HepG2 (cell line): ENCODE measurements around the gene GTF2I. TPM values are rescaled to one million over a fixed set of nuclear protein-coding genes. Genes with fewer than 3 reads are reported as not detected.

ENCODE experiments used
- ATF7 ChIP-seq, 2 experiments: fragments of 450-650 bp in 1 of 2; sonication (generic) in 1 of 2; formaldehyde crosslinking in 1 of 2; IDR thresholded peaks; 2 replicates each; pipeline versions ENCODE4 v1.4.0 to v1.6.1; 2016 to 2020; ENCODE audit warnings: antibody characterized with exemption in 1 of 2, mild to moderate bottlenecking in 1 of 2, missing genetic modification reagents in 1 of 2
- DNMT3B ChIP-seq: conservative IDR thresholded peaks from 2 replicates; pipeline ENCODE4 v1.6.1; 2016; ENCODE audit warnings: missing biosample characterization, control low read depth
- FOXA3 ChIP-seq: IDR thresholded peaks from 2 replicates; pipeline ENCODE4 v1.6.1; 2016; ENCODE audit warnings: missing genetic modification reagents, missing compliant biosample characterization
- MIER3 ChIP-seq: IDR thresholded peaks from 2 replicates; pipeline ENCODE4 v1.6.1; 2016; ENCODE audit warnings: missing compliant biosample characterization, borderline replicate concordance
- RFXAP ChIP-seq: sonication (generic); formaldehyde crosslinking; IDR thresholded peaks from 2 replicates; pipeline ENCODE4 v1.4.0; 2020; ENCODE audit warnings: missing genetic modification reagents, borderline replicate concordance
- SOX5 ChIP-seq: IDR thresholded peaks from 2 replicates; pipeline ENCODE4 v1.6.1; 2016; ENCODE audit warnings: borderline replicate concordance
- SRSF1 ChIP-seq: fragments of 200-400 bp; formaldehyde crosslinking; optimal IDR thresholded peaks from 2 replicates; pipeline ENCODE3; 2017; ENCODE audit warnings: mild to moderate bottlenecking, low read depth, low read length, moderate library complexity
- TSC22D2 ChIP-seq: sonication (generic); formaldehyde crosslinking; IDR thresholded peaks from 2 replicates; pipeline ENCODE4 v1.5.1; 2020; ENCODE audit warnings: missing genetic modification reagents, mild to moderate bottlenecking, borderline replicate concordance
- ZBTB20 ChIP-seq: sonication (generic); formaldehyde crosslinking; IDR thresholded peaks from 2 replicates; pipeline ENCODE4 v1.8.1; 2023; ENCODE audit warnings: missing genetic modification reagents, low read depth, mild to moderate bottlenecking, borderline replicate concordance
- ZEB1 ChIP-seq: IDR thresholded peaks from 2 replicates; pipeline ENCODE4 v1.6.1; 2012; ENCODE audit warnings: mild to moderate bottlenecking, low read depth, inconsistent platforms; ENCODE audit not compliant: insufficient replicate concordance
- ZNF335 ChIP-seq: sonication (generic); formaldehyde crosslinking; IDR thresholded peaks from 2 replicates; pipeline ENCODE4 v1.4.0; 2020; ENCODE audit warnings: missing genetic modification reagents
- ZNF460 ChIP-seq: sonication (generic); formaldehyde crosslinking; IDR thresholded peaks from 2 replicates; pipeline ENCODE4 v1.5.1; 2020; ENCODE audit warnings: missing genetic modification reagents, mild to moderate bottlenecking, borderline replicate concordance
- polyA plus RNA-seq, 8 experiments: library from polyadenylated mRNA; depleted of rRNA in 3 of 8; stranded (reverse) in 7 of 8; unstranded in 1 of 8; fragments of >200 nt; fragmentation: Illumina TruSeq in 4 of 8; extraction: Trizol in 4 of 8; gene quantifications; 2 replicates each; pipeline versions ENCODE4 v1.2.1 to v1.2.3, GENCODE V29; 2011 to 2016; ENCODE audit warnings: low read depth in 4 of 8, missing spikeins in 1 of 8, mixed read lengths in 1 of 8; ENCODE audit not compliant: insufficient read depth in 1 of 8
- total RNA-seq, 5 experiments: library from RNA; depleted of rRNA; stranded (reverse); fragments of >200 nt; fragmentation: Illumina TruSeq; extraction: Trizol; gene quantifications; 2 replicates each; pipeline ENCODE4 v1.2.3, GENCODE V29; 2016; ENCODE audit warnings: low read depth in 1 of 5
- TF ChIP-seq, protein P1 (sequence below), 2 experiments: fragments of 450-650 bp in 1 of 2; sonication (generic) in 1 of 2; formaldehyde crosslinking in 1 of 2; IDR thresholded peaks; 2 replicates each; pipeline versions ENCODE4 v1.6.1 to v1.8.0; 2016 to 2022; ENCODE audit warnings: antibody characterized with exemption in 1 of 2, mild to moderate bottlenecking in 1 of 2, missing genetic modification reagents in 1 of 2
- TF ChIP-seq, protein P2 (sequence below): sonication (generic); formaldehyde crosslinking; IDR thresholded peaks from 2 replicates; pipeline ENCODE4 v1.4.0; 2020; ENCODE audit warnings: missing genetic modification reagents

Gene GTF2I
- total and polyA plus RNA-seq, 2 of the 13 experiments (the other 11 are each of a cell fraction or from before 2014, with no cell fraction given), result 74.6 to 125 TPM

DNA sequence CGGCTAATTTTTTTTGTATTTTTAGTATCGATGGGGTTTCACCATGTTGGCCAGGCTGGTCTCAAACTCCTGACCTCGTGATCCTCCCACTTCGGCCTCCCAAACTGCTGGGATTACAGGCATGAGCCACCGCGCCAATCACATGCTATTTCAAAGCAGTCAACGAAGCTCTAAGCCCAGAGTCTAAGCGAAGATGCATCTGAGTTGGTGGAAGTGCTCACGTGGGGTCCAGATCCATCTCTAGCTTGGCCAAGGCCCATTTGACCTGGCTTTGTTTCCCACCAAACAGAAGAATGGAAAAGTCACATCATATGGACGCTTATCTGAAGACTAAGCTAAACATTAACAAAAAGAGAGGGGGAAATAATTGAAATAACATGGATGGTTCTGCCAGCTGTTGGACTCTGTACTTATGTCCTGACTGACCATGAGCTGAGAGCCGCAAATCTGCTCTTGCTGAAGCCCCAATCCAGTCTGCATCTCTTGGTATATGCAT, 3.8 kb upstream of the GTF2I start (continued):
- TF ChIP-seq DNMT3B (CRISPR knock-in tag) (peak; percentile 76; the same call in 1 of the 2 replicates), ZNF460 (CRISPR knock-in tag) (peak; percentile 52; the same call in 1 of the 2 replicates), ZBTB20 (CRISPR knock-in tag) (peak; percentile 85; the same call in 1 of the 2 replicates), SRSF1 (no peak), ATF7 (IDR thresholded peaks at IDR 0.05) (peak; percentile 60; the same call in 1 of the 2 replicates), ATF7 (CRISPR knock-in tag; IDR thresholded peaks at IDR 0.05) (peak; percentile 78; the same call in 1 of the 2 replicates), FOXA3 (CRISPR knock-in tag) (peak; percentile 73), ZNF335 (no peak), ZEB1 (no peak), RFXAP (CRISPR knock-in tag) (peak; percentile 46; the same call in 1 of the 2 replicates), SOX5 (CRISPR knock-in tag) (peak; percentile 100), TSC22D2 (CRISPR knock-in tag) (no peak), MIER3 (CRISPR knock-in tag) (peak; percentile 17; the same call in 1 of the 2 replicates)
- TF ChIP-seq, protein P1, sequence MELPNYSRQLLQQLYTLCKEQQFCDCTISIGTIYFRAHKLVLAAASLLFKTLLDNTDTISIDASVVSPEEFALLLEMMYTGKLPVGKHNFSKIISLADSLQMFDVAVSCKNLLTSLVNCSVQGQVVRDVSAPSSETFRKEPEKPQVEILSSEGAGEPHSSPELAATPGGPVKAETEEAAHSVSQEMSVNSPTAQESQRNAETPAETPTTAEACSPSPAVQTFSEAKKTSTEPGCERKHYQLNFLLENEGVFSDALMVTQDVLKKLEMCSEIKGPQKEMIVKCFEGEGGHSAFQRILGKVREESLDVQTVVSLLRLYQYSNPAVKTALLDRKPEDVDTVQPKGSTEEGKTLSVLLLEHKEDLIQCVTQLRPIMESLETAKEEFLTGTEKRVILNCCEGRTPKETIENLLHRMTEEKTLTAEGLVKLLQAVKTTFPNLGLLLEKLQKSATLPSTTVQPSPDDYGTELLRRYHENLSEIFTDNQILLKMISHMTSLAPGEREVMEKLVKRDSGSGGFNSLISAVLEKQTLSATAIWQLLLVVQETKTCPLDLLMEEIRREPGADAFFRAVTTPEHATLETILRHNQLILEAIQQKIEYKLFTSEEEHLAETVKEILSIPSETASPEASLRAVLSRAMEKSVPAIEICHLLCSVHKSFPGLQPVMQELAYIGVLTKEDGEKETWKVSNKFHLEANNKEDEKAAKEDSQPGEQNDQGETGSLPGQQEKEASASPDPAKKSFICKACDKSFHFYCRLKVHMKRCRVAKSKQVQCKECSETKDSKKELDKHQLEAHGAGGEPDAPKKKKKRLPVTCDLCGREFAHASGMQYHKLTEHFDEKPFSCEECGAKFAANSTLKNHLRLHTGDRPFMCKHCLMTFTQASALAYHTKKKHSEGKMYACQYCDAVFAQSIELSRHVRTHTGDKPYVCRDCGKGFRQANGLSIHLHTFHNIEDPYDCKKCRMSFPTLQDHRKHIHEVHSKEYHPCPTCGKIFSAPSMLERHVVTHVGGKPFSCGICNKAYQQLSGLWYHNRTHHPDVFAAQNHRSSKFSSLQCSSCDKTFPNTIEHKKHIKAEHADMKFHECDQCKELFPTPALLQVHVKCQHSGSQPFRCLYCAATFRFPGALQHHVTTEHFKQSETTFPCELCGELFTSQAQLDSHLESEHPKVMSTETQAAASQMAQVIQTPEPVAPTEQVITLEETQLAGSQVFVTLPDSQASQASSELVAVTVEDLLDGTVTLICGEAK (IDR thresholded peaks at IDR 0.05), result no peak
- TF ChIP-seq, protein P1 (CRISPR knock-in tag; IDR thresholded peaks at IDR 0.05), result peak; percentile 59; the same call in 1 of the 2 replicates
- TF ChIP-seq, protein P2, sequence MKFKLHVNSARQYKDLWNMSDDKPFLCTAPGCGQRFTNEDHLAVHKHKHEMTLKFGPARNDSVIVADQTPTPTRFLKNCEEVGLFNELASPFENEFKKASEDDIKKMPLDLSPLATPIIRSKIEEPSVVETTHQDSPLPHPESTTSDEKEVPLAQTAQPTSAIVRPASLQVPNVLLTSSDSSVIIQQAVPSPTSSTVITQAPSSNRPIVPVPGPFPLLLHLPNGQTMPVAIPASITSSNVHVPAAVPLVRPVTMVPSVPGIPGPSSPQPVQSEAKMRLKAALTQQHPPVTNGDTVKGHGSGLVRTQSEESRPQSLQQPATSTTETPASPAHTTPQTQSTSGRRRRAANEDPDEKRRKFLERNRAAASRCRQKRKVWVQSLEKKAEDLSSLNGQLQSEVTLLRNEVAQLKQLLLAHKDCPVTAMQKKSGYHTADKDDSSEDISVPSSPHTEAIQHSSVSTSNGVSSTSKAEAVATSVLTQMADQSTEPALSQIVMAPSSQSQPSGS (CRISPR knock-in tag), result peak; percentile 88
